HepG2 (cell line): ENCODE measurements around the gene SRSF1.

Experiments used
- EZH2 ChIP-seq: conservative IDR thresholded peaks from 2 replicates; pipeline ENCODE4 v1.6.1; 2012; ENCODE audit warnings: mild to moderate bottlenecking, low read depth, low read length, moderate library complexity
- ZNF224 ChIP-seq: sonication (generic); formaldehyde crosslinking; IDR thresholded peaks from 2 replicates; pipeline ENCODE4 v1.5.0; 2020; ENCODE audit warnings: mild to moderate bottlenecking, missing genetic modification reagents

GRCh38 chr17:58020401-58020800, 13.4 kb upstream of the SRSF1 start:
- TF ChIP-seq EZH2, result no peak
- TF ChIP-seq ZNF224, result no peak
